ENCODE data around the gene LOXL3.
A peak's percentile ranks its signal among the peaks of the same experiment; 100 is the strongest.

Gene LOXL3

GRCh38 chr2:74553892-74554819 is at the start of gene LOXL3, which contains the start of gene DOK1:
LOXL3 (minus strand) TSS chr2:74553942; CDS start chr2:74552634, 1,308 bp downstream.
DOK1 (plus strand) TSS chr2:74554720; CDS start chr2:74554755, 35 bp downstream.
- DNase-seq = peak; percentile 71 to 74

- no peak for DNase-seq
Observed at GRCh38 chr2:74602586-74603281, 49.0 kb upstream of the LOXL3 start.

- DNase-seq = no peak
Observed at GRCh38 chr2:74599676-74600075, 45.9 kb upstream of the LOXL3 start.

GRCh38 chr2:74597410-74597809 is 43.7 kb upstream of the LOXL3 start:
- no peak for DNase-seq

GRCh38 chr2:74596584-74596983 is 42.8 kb upstream of the LOXL3 start:
- DNase-seq = no peak

GRCh38 chr2:74593826-74594772 is 40.4 kb upstream of the LOXL3 start:
- DNase-seq = no peak

- DNase-seq = no peak
Observed at GRCh38 chr2:74588664-74589063, 34.9 kb upstream of the LOXL3 start.

- peak; percentile 42 to 57 for DNase-seq
Observed at GRCh38 chr2:74587664-74588277, 34.0 kb upstream of the LOXL3 start.

- DNase-seq = peak in 1 of 2 experiments; percentile 4
Observed at GRCh38 chr2:74585406-74586185, 31.9 kb upstream of the LOXL3 start.

- DNase-seq = no peak
Observed at GRCh38 chr2:74584088-74584645, 30.4 kb upstream of the LOXL3 start.

GRCh38 chr2:74583504-74583903 is 29.8 kb upstream of the LOXL3 start:
- DNase-seq = no peak

GRCh38 chr2:74582184-74582583 is 28.4 kb upstream of the LOXL3 start:
- no peak for DNase-seq

GRCh38 chr2:74581463-74581862 is 27.7 kb upstream of the LOXL3 start:
- DNase-seq = no peak

- no peak for DNase-seq
Observed at GRCh38 chr2:74578408-74578807, 24.7 kb upstream of the LOXL3 start.

GRCh38 chr2:74577448-74577847 is 23.7 kb upstream of the LOXL3 start:
- DNase-seq = no peak

GRCh38 chr2:74576863-74577229 is 23.1 kb upstream of the LOXL3 start:
- DNase-seq = no peak

GRCh38 chr2:74576211-74576862 is 22.6 kb upstream of the LOXL3 start:
- no peak for DNase-seq

- no peak for DNase-seq
Observed at GRCh38 chr2:74575320-74575719, 21.6 kb upstream of the LOXL3 start.

- no peak for DNase-seq
Observed at GRCh38 chr2:74573747-74574562, 20.2 kb upstream of the LOXL3 start.

Data from activated CD4-positive, alpha-beta T cell treated with anti-CD3 and anti-CD28 coated beads, Interleukin-2, amount 50 U/mL, for 4 hours (primary cell).